Stimulated activated CD4-positive, alpha-beta T cell treated with anti-CD3 and anti-CD28 coated beads, Interleukin-15, amount 100 ng/mL, for 48 hours (primary cell): ENCODE measurements around the gene SIAH2.

ENCODE experiments used
- DNase-seq, 2 donors: peaks; one replicate each; pipeline ENCODE4 v3.0.0-alpha.2; 2020; ENCODE audit warnings: low read depth in 2 of 2

SIAH2 gene

DNA sequence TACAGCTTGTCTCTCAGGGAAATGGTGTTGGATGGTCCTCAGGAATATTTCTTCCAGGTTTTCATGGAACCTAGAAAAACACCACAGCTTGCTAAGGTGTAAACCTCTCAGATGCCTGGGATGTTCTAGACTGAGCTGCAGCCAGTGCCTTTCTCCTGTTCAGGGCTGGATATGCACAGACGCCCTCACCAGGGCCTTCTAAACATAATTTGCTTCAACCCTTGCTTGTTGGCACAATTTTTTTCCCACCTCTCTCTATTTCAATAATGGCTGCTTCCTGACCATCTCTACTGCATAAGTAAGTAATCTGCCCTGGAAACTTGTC is 28.2 kb downstream of the SIAH2 start:
- DNase-seq, result no peak

GRCh38 chr3:150733936-150734794 is 28.8 kb downstream of the SIAH2 start:
- DNase-seq, result no peak

GRCh38 chr3:150733373-150733935 is 29.5 kb downstream of the SIAH2 start:
- DNase-seq, result no peak

DNA sequence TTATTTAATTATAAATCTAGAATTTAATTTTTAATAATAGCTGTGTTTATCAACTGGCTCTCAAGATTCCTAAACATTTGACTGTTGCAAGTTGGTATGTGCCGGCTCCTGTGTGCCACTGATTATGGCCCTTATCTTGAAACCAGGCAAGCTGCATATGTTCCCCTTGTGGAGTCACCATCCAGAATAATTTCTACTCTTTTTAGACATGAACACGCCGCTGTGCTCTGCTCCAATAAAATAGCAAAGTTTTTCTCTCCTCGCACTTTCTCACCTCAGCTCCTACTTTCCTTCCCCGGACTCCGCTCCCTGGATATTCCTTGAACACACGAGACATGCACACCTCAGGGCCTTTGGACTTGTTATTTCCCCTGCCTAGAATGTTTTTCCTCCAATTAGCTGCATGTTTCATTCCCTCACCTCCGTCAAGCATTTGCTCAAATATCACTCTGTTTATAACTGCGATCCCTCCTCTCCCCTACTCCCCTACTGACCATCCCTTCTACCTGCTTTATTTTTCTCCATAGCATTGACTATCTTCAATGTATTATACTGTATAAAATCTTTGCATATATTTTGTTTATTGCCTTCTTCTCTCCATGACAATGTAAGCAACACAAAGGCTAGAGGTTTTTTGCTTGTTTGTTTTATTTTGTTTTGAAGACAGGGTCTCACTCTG is 33.1 kb downstream of the SIAH2 start:
- no peak for DNase-seq

GRCh38 chr3:150727653-150728502 is 35.1 kb downstream of the SIAH2 start:
- DNase-seq, result no peak

DNA sequence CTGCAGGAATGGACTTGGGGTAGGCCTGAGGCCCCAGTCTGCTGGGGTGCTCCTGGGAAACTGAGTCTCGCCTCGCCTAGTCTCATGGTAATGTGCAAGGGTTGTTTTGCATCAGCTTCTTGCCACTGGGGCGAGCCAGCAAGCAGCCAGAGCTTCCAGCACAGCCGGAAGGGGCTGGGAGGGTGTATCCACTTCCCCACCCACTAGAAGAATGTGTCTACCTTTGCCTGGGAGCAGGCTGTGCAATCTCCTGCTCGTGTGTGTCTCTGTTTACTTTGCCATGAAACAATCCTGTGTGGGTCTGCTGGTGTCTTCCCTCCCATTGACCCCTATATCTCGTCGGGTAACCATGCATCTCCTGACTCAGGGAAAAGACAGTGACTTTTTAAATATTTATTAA is 37.4 kb downstream of the SIAH2 start:
- DNase-seq, result no peak

DNA sequence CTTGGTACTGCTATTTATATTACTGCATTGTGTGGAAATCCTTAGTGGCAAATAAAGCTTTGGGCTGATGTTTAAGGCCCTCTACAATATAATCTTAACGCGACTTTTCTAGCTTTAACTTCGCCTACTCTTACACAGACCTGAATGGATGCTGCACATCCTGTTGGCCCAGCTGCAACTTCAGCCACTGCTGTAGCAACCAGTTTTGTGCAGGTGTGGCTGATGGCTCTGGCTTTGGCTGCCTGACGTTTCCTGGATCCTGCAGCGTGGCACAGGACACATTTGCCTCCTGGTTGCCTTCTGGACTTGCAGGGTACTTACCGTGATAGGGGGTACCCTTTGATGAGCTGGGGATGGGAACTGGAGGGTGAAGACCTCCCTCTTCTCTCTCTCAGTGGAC is 39.0 kb downstream of the SIAH2 start:
- DNase-seq, result no peak

- no peak for DNase-seq
Measured at GRCh38 chr3:150722267-150722666, 40.7 kb downstream of the SIAH2 start.

- DNase-seq, result no peak
Measured at GRCh38 chr3:150721285-150722130, 41.5 kb downstream of the SIAH2 start.

DNA sequence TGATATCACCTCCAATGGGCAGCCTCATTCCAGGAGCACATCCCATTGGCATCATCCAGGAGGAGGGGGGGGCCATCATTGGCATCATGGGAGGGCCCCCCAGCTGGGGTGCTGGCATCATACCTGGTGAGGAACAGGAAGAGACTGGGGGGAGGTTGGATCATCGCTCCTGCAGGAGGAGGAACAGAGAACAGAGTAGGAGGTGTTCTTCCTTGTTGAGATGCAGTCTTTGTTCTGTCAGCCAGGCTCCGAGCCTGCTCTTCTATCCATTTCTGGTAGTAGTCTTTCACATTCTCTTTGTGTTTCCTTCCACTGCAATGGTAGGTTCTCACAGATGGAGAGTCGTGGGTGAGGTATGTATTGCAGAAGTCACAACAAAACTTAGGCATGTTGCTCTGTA is 42.5 kb downstream of the SIAH2 start:
- no peak for DNase-seq

- no peak for DNase-seq
Measured at GRCh38 chr3:150710097-150710496, 52.9 kb downstream of the SIAH2 start.

DNA sequence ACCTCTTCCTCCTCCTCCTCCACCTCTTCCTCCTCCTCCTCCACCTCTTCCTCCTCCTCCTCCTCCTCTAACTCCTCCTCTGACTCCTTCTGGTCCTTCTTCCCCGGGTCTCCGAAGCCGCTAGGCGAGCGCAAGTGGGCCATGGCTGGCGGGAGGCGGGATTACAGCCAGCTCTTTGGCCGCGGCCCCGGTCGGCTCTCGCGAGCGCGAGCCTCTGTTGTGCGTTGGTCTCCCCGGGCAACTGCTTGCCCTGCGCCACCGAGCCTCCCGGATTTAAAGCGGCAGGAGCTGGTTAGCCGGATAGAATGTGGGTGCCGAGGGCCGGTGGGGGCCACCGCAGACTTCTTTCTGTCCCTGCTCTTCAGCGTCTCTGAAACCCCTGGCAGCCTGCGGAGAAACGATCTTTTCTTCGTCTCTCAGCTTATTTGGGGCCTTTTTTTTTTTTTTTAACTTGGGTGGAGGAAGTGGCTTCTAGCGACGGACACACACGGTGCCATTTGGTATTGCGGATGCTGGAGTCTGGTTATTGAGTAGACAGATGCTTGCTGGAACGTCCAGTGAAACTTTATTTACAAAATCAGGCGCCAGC is 59.1 kb downstream of the SIAH2 start, which contains the start of gene ERICH6:
TSS of gene ERICH6 (minus strand) at position 165 of the 589 bp plus-strand sequence. CDS start at position 143, 22 bp downstream.
- DNase-seq, result peak; percentile 77 to 82

DNA sequence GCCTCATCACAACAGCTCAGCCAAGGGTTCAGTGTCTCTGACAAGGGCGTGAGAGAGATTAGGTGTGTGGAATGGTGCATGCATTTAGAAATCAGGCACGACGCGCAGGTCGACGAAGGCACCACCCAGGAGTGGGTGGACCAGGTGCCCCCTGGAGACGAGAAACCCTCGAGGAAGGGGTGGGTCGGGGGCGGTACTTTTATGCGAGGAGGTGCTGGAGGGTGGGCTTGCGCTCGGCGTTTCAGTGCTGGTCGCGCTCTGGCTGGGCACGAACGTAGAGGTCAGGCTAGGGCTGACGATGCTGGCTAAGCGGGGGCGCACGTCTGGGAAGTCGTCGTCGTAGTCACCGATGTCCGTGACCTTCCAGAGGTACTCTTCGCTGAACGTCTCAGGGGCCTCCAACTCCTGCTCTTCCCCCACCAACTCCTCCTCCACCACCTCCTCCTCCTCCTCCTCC is 59.6 kb downstream of the SIAH2 start:
- no peak for DNase-seq

DNA sequence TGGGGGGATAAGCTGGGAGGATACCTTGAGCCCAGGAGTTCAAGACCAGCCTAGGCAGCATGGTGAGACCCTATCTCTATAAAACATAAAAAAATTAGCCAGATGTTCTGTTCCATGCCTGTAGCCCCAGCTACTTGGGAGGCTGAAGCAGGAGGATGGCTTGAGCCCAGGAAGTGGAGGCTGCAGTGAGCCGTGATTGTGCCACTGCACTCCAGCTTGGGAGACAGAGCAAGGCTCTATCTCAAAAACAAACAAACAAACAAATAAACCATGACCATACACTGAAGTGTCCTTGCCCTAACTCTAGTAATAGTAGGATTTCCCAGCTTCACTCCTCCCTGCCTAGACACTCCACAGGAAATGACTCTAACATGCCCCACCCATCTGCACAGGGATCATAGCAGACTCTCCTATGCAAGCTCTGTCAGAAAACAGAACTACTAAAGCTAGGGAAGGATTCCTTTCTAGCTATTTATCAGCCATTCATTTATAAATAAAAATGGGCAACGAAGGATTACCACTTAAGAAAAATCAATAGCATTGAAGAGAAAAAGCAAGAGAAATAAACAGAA is 63.8 kb downstream of the SIAH2 start:
- no peak for DNase-seq

GRCh38 chr3:150697646-150698045 is 65.3 kb downstream of the SIAH2 start:
- no peak for DNase-seq

GRCh38 chr3:150691414-150692040 is 71.4 kb downstream of the SIAH2 start:
- no peak for DNase-seq
